ENCODE data around the gene SPNS1.

GRCh38 chr16:28927815-28928214 lies 46.8 kb upstream of the SPNS1 start:
- TF ChIP-seq BHLHE40 (IDR thresholded peaks at IDR 0.05; ENCODE audit: borderline replicate concordance) (no peak), CTBP1 (IDR thresholded peaks at IDR 0.05; ENCODE audit: borderline replicate concordance) (no peak), LEF1 (IDR thresholded peaks at IDR 0.05; ENCODE audit: borderline replicate concordance) (no peak), L3MBTL2 (conservative IDR thresholded peaks at IDR 0.05) (no peak)

All from HEK293T (cell line).